HG03135 (cell line): ENCODE results near the gene GMPPA.

Source experiments
- ATAC-seq: cut with Tn5 transposase; IDR thresholded peaks from one replicate; pipeline ENCODE4 v1.9.1; 2021; ENCODE audit warnings: mild to moderate bottlenecking, moderate library complexity; ENCODE audit not compliant: unreplicated experiment

Gene GMPPA

DNA sequence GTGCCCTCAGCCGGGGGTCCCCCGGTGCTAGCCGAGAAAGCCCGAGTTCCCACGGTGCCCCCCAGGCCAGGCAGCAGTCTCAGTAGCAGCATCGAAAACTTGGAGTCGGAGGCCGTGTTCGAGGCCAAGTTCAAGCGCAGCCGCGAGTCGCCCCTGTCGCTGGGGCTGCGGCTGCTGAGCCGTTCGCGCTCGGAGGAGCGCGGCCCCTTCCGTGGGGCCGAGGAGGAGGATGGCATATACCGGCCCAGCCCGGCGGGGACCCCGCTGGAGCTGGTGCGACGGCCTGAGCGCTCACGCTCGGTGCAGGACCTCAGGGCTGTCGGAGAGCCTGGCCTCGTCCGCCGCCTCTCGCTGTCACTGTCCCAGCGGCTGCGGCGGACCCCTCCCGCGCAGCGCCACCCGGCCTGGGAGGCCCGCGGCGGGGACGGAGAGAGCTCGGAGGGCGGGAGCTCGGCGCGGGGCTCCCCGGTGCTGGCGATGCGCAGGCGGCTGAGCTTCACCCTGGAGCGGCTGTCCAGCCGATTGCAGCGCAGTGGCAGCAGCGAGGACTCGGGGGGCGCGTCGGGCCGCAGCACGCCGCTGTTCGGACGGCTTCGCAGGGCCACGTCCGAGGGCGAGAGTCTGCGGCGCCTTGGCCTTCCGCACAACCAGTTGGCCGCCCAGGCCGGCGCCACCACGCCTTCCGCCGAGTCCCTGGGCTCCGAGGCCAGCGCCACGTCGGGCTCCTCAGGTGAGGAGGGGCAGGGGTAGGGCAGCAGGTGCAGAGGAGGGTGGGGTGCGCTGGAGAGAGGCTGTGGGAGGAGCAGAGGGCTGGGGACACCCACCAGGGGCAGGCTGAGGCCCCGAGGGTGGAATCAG lies 14.1 kb upstream of the GMPPA start:
- ATAC-seq = no peak

GRCh38 chr2:219485201-219485580 lies 13.5 kb upstream of the GMPPA start:
- ATAC-seq = no peak

DNA sequence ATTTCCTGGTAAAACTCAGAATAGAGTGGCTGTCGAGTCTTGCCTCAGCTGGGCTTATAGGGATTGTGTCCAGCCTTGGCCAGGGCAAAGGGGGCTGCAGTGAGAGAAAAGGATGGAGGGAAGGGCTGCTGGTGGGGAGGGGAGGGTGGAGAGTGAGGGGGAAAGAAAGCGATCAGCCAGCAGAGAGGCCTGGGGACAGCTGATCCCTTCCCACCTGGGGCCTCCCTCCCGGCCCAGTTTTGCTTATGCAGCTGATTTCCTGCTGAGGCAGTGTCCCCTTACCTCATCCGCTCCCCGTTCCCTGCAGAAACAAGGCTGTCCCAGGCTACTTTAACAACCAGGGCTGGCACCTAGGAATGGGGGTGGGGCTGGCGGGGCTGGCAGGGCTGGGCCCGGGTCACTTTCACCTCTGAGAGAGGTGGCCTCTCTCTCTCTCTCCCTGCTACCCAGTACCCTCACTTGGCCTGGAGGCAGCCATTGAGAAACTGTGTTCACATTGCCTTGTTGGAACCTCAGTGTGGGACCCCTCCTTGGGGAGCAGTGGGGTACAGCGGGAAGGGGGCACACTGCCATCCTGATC lies 12.2 kb upstream of the GMPPA start:
- ATAC-seq = no peak

DNA sequence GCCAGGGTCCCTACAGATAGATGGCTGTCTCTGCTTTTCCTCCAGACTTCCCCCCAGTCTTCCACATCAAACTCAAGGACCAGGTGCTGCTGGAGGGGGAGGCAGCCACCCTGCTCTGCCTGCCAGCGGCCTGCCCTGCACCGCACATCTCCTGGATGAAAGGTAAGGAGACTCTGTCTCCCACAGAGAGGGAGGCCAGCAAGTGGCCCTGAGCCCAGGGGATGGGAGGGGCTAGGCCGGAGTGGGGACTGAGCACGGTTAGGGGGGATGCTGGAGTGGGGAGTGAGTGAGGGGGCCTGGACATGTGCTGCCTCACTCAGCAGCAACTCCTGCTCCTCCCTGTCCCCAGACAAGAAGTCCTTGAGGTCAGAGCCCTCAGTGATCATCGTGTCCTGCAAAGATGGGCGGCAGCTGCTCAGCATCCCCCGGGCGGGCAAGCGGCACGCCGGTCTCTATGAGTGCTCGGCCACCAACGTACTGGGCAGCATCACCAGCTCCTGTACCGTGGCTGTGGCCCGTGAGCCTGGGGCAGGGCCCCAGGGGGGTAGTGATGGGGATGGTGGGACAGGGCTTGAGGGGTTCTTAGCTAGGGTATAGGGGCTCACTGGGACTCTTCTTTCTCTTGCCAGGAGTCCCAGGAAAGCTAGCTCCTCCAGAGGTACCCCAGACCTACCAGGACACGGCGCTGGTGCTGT lies 10.4 kb upstream of the GMPPA start:
- ATAC-seq = no peak

DNA sequence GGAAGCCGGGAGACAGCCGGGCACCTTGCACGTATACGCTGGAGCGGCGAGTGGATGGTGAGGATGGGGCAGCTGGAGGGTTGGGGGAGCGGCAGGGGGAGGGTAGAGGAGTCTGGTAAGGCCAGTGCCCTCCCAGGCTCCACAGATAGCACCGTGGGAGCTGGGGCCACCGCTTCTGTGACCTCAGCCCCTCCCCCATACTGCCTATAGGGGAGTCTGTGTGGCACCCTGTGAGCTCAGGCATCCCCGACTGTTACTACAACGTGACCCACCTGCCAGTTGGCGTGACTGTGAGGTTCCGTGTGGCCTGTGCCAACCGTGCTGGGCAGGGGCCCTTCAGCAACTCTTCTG lies 9.9 kb upstream of the GMPPA start:
- ATAC-seq = no peak

GRCh38 chr2:219489315-219489714 lies 9.4 kb upstream of the GMPPA start:
- no peak for ATAC-seq

DNA sequence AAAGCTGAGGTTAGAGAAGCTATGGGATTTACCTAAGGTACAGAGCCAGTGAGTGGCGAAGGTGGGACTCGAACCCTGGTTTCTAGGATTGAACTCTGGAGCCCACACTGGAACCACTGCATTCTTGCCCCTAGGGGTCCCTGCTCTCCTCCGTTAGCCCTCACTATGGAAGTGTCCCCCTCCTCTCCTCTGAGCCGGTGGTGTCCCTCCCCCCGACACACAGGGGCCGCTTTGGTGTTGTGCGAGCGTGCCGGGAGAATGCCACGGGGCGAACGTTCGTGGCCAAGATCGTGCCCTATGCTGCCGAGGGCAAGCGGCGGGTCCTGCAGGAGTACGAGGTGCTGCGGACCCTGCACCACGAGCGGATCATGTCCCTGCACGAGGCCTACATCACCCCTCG lies 8.5 kb upstream of the GMPPA start:
- ATAC-seq = no peak

- no peak for ATAC-seq
These were observed 8.0 kb upstream of the GMPPA start for GRCh38 chr2:219490600-219491130.

- no peak for ATAC-seq
These were observed 7.3 kb upstream of the GMPPA start for GRCh38 chr2:219491278-219491963.

- ATAC-seq = no peak
These were observed 6.1 kb upstream of the GMPPA start for GRCh38 chr2:219492575-219492974.

DNA sequence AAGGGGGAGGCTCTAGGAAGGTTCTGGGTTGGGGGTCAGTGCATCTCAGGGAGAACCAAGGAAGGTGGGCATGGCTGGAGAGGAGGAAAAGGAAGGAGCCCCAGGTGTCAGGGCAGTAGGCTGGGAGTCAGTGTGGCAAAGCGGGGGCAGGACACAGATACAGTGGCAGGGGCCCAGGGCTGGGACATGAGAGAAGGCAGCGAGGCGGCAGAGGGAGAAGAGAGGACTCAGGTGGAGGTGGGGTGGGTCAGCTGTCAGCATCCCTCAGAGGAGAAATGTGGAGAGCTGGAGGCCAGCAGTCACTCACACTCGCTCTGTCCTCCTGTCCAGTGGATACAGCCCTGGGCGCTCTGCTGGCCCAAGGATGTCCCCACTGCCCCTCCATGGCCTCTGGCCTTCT lies 5.6 kb upstream of the GMPPA start:
- no peak for ATAC-seq

- no peak for ATAC-seq
These were observed 3.6 kb upstream of the GMPPA start for GRCh38 chr2:219494952-219495530.

GRCh38 chr2:219495531-219496122 lies 3.1 kb upstream of the GMPPA start:
- no peak for ATAC-seq

DNA sequence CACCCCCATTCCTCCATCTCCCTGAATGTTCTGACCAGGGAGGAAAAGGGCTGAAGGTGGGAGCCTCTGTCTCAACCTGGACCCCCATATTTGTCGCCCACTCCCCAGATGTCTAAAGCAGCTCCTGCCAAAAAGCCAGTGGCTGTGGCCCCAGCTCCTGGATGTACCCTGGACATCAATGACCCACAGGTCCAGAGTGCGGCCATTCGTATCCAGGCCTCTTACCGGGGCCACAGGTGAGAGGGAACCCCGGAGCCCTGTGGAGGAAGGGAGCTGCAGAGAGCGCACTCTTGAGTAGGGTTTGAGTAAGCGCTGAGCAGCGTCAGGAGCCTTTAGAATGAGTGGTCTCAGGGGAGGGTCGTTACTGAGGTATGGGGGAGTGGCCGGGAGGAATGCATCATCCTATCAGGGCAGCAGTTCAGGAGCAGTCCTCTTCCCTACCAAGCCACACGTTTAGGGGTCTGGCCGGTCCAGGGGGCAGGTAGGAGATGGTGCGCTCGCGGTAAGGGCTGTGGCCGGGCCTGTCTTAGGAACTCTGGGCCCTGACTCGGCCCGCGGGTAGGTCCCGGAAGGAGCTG lies 2.4 kb upstream of the GMPPA start:
- ATAC-seq = no peak

DNA sequence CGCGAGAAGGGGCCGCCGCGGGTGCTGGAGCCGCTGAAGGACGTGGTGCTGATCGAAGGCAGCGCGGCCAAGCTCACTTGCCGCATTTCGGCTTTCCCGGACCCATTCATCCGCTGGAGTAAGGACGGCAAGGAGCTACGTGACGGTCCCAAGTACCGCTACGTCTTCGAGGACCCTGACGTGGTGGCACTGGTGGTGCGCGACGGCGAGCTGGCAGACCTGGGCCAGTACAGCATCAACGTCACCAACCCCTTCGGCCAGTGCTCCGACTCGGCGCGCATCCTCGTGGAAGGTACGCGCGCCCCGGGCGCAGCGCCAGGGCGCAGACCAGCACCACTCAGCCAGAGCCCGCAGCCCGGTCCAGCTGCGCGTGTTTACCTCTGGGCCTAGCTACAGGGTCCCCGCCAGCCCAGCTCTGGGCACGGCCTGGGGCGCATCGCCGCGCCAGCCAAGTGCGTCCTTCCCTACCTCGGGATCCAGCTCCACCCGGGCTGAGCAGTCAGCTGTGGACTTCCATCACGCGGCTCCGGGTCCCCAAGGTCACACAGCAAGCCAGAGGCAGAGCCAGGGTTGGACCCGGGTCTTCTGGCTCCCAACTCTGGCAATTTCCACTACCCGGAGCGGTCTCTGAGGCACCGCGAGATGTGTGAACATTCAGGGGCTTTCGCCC lies 1.7 kb upstream of the GMPPA start:
- no peak for ATAC-seq

DNA sequence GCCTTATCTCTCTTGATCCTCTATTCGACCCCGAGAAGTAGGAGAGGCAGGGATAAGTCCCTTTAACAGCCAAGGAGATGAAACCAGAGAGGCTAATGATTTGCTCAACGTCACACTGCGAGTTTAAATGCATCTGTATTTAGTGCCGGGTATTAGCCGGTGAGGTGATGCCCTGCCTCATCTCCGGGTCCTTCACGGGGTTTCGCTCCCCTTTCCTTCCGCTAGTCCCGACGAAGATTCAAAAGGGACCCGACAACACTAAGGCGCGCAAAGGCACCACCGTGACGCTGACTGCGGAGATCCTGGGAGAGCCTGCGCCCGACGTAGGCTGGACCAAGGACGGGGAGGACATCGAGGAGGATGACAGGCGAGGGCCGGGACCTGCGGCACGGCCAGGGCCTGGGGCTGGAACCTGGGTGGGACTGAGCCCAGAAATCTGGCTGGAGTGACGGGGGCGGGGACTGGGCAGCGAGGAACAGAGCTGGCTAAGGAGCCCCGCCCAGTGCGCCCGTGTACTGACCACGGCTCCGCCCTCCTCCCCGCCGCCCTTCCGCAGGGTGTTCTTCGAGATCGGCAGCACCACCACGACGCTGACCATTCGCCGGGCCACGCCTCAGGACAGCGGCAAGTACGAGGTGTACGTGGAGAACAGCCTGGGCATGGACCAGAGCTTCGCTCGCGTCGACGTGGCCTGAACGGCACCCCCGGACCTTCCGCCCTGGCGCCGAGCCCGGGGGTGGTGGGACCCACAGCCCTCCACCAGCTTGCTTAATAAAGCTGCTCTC lies 1.0 kb upstream of the GMPPA start:
- ATAC-seq = peak; percentile 8

DNA sequence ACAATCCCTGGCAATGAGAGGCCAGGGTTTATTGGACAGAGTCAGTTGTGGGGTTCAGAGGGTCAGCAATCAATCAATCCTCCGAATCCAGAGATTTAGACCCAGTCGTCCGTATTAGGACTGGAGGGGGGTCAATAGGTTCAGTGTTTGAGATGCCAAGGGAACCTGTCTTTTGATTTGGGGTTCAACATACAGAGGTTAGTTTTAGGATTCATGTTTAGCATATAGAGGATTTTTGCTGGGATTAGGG lies 292 bp downstream of the GMPPA start:
- ATAC-seq = no peak

DNA sequence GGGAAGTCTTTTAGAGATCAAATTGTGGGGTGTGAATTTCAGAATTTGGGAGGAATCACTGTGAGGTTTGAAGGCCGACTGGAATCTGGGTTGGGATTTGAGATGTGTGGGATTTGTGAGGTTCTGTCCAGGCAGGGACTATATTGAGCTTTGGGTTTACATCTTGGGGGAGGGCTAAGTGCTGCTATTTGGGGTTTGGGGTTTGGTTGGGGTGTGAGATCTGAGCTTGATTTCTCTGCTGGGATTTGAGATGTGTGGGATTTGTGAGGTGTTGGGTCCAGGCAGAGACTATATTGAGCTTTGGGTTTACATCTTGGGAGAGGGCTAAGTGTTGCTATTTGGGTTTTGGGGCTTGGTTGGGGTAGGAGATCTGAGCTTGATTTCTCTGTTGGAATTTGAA lies 864 bp downstream of the GMPPA start:
- no peak for ATAC-seq

DNA sequence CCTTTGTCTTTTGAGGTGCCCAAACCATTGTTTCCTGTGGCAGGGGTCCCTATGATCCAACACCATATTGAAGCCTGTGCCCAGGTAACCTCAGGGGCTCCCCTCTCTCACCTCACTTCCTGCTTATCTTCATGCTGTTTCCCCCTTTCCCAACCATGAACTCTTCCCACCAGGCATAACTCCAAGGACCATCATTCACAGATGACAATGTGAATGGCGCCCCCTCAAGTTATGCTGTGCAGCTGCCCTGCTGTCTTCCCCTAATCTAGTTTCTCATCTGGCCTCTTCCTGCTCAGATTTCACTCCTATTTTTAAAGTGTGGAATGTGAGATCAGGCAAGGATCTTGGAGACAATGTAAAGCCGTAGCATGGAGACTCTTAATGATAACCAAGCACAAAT lies 1.4 kb downstream of the GMPPA start:
- ATAC-seq = no peak
